ENCODE data around the gene POLR2H. TPM values are rescaled to one million over a fixed set of nuclear protein-coding genes. Genes with fewer than 3 reads are reported as not detected.

POLR2H gene
- polyA plus RNA-seq, 1 experiment: 72.0 TPM

DNA sequence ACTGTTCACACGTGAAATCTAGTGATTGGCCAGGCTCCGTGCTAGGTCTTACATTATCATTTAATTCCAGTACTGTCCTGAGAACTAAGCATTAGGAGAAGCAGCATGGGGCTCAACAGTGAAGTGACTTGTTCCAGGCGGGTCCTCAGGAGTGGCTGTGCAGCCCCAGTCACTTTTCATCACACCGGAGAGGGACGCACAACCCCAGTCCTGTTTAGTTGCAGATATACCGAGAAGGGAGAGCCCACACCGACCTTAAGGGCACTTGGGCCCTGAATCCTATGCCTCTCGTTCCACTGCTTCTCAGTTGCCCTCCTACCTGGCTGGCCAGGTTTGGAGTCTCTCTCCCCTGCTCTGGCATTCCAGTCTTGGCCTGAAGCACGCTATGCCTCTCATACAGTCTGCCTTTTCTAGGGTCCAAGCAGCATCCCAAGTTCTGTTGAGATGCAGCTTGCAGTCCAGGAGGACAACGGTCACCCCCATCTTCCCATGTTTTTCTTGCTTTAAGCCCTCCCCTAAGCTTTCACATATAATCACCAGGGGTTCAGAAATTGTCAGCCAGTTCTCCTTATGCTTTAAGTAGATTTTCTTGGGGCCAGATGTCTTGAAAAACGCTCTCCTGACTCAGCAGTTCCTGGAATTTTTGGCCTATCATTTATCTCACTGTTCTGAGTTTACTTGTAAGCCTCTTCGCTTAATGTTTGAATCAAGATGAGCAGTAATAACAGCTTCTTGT, 14.0 kb upstream of the POLR2H start:
- H3K27me3 ChIP-seq (ENCODE audit: control insufficient read depth, insufficient read depth, low read length): no peaks in the 10 kb centered on the region
- CTCF ChIA-PET: interaction anchor here (1.0 to 1.5 kb wide), 2 partner anchors 12 to 166 kb away, joined by 3 to 5 read pairs; no protein-coding TSS in a partner anchor
- DNase-seq (ENCODE audit: low read depth): no peak
- no peak for TF ChIP-seq CTCF (IDR thresholded peaks at IDR 0.05; ENCODE audit: insufficient read depth, low read depth, low read length)
- peaks cover 8% of the 10 kb centered on the region for H3K36me3 ChIP-seq (ENCODE audit: control insufficient read depth, insufficient read depth, low read length)
- POLR2A ChIA-PET: no interaction called here
- H3K4me3 ChIP-seq (ENCODE audit: low read depth, low read length): no peak overlapping the region

DNA sequence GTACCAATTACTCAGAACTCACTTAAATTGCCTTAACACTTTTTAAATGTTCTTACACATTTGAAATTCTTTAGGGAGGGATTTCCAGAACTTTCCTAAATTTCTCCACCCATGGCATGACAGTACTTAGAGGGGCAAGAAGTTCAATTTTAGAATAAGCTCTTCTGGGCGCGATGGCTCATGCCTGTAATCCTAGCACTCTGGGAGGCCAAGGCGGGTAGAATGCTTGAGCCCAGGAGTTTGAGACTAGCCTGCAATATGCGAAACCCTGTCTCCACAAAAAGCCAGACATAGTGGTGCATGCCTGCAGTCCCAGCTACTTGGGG, 13.5 kb upstream of the POLR2H start:
- no peak overlapping the region for H3K4me3 ChIP-seq (ENCODE audit: low read depth, low read length)
- ChIA-PET POLR2A (no interaction called here), CTCF (interaction anchor here (1.0 to 1.5 kb wide), 3 partner anchors 10 to 166 kb away, joined by 3 to 5 read pairs (median 4); partner anchors contain the start of gene FAM131A)
- DNase-seq (ENCODE audit: low read depth): no peak
- no peaks in the 10 kb centered on the region for H3K27me3 ChIP-seq (ENCODE audit: control insufficient read depth, insufficient read depth, low read length)
- H3K36me3 ChIP-seq (ENCODE audit: control insufficient read depth, insufficient read depth, low read length): peaks cover 6% of the 10 kb centered on the region
- TF ChIP-seq CTCF (IDR thresholded peaks at IDR 0.05; ENCODE audit: insufficient read depth, low read depth, low read length): no peak

DNA sequence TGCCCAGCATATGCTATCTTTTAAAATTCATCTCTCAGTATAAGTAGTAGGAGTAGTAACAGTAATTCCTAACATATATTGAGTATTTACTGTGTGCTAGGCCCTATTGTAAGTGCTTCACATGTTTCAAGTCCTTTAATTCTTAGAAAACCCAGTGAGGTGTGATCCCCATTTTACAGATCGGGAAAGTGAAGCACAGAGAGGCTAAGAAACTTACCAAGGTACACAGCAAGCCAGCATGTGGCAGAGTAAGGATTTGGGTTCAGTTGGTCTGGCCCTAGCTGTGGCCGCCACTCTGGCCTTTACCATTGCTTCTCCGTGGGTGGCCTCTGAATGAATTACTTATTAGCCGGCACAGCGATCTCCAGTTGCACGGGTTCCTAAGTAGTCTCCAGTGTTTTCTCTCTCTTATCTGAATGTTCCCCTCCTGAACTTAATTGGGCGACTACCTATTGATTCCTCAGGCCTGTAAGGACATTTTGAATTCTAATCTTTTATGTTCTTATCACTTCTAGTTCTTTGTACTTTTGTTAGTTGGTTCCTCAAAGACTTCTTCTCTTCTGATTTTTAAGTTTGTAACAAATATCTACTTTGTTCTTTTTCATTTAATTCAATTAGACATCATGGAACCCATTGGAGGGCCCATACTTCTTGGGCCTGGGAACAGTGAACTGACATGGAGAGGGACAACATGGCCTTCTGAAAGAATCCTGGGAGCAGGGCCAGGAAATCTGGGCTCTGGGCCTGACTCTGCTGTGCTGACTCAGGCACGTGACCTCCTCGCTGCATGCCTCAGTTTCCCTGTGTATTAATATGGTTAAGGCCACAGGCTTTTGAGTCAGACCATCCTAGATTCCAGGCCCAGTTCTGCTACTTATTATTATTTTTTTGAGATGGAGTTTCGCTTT, 11.7 kb upstream of the POLR2H start:
- no peak for DNase-seq (ENCODE audit: low read depth)
- Histone ChIP-seq H3K36me3 (ENCODE audit: control insufficient read depth, insufficient read depth, low read length) (peaks cover 5% of the 10 kb centered on the region; the same call in 1 of the 2 replicates), H3K27me3 (ENCODE audit: control insufficient read depth, insufficient read depth, low read length) (no peaks in the 10 kb centered on the region), H3K4me3 (ENCODE audit: low read depth, low read length) (no peak overlapping the region)
- no peak for TF ChIP-seq CTCF (IDR thresholded peaks at IDR 0.05; ENCODE audit: insufficient read depth, low read depth, low read length)
- ChIA-PET CTCF (interaction anchor here (0.8 to 1.3 kb wide), 2 partner anchors 12 kb away, joined by 3 to 4 read pairs; partner anchors contain the start of genes CLCN2, FAM131A and POLR2H), POLR2A (no interaction called here)

DNA sequence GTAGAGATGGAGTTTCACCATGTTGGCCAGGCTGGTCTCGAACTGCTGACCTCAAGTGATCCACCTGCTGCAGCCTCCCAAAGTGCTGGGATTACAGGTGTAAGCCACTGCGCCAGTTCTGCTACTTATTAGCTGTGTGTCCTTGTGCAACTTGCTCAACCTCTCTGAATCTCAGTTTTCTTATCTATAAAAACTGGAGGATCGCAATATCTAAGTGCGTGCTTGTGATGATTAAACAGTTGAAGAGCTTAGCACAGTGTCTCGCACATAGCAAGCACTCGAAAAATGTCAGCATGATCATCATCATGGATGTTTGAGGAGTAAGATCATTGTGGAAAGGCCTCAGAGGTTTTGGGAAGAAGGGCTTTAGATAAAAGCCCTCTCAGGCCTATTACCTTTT, 10.9 kb upstream of the POLR2H start:
- CTCF ChIA-PET: interaction anchor here (1.0 kb wide), 1 partner anchor 163 kb away, joined by 4 read pairs; no protein-coding TSS in a partner anchor
- Histone ChIP-seq H3K36me3 (ENCODE audit: control insufficient read depth, insufficient read depth, low read length) (peaks cover 5% of the 10 kb centered on the region), H3K4me3 (ENCODE audit: low read depth, low read length) (no peak overlapping the region), H3K27me3 (ENCODE audit: control insufficient read depth, insufficient read depth, low read length) (no peaks in the 10 kb centered on the region)
- POLR2A ChIA-PET: no interaction called here
- no peak for TF ChIP-seq CTCF (IDR thresholded peaks at IDR 0.05; ENCODE audit: insufficient read depth, low read depth, low read length)
- no peak for DNase-seq (ENCODE audit: low read depth)
